Measurements from ENCODE around the gene DNMT3B. TPM values are rescaled to one million over a fixed set of nuclear protein-coding genes. Genes with fewer than 3 reads are reported as not detected.

DNMT3B gene
- total and polyA plus RNA-seq, 9 of the 15 experiments (the other 6 are each of a cell fraction or from before 2014, with no cell fraction given), result 9.3 to 74.8 (median 49.1) TPM

DNA sequence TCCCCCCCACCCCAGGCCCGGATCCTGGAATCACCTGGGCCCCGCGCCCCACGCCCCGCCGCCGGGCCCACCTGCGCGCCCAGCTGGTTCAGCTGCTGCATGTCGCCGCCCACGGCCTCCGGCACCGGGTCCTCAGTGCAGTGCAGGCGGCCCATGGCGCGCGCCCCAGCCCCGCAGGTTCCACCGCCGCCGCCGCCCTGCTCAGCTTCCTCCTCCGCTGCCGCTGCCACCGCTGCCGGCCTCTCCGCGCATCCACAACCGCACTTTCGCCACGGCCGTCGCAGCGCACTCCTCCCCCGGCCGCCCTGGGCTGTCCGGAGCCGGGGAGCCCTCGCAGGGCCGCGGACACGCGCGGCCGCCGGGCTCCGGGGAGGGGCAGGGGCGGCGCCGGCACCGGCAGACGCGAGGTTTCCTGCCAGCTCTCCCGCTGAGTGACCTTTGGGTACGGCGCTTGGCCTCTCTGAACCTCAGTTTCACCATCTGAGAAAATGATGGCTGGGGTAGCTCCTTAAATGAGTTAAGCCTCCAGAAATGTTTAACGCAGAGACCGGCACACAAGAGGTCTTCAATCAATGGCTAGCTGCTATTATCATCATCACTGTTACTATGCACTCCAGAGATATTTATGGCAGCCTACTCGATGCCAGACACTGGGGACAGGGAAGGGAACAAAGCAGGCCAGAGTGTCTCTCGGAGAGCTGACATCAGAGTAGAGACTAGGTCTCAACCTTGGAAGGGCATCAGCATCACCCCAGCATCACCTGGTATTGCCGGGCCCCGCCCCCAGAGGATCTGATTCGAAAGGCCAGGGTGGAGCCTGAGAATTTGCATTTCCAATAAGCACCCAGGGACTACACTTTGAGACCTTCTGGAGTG is 18.7 kb upstream of the DNMT3B start, which contains the start of gene COMMD7 (continued):
- peak; percentile 6 to 16; a peak in 1 of 4 replicates for TF ChIP-seq RAD21 (CRISPR knock-in tag; conservative IDR thresholded peaks at IDR 0.05 in 1 of 2, IDR thresholded peaks at IDR 0.05 in 1 of 2)
- TF ChIP-seq ATF7 (IDR thresholded peaks at IDR 0.05), result peak; percentile 56; the same call in 1 of the 2 replicates
- no peak for TF ChIP-seq ZNF146 (CRISPR knock-in tag; IDR thresholded peaks at IDR 0.05; ENCODE audit: unreplicated experiment)
- no peak for TF ChIP-seq PTTG1 (tag; IDR thresholded peaks at IDR 0.05; ENCODE audit: low read depth)
- no peak for TF ChIP-seq ETV1 (tag; conservative IDR thresholded peaks at IDR 0.05; ENCODE audit: low read depth)
- TF ChIP-seq ZNF57 (CRISPR knock-in tag; IDR thresholded peaks at IDR 0.05), result no peak
- TF ChIP-seq ZNF197 (CRISPR knock-in tag; IDR thresholded peaks at IDR 0.05; ENCODE audit: low read depth), result no peak
- no peak for TF ChIP-seq ADNP (tag; IDR thresholded peaks at IDR 0.05)
- TF ChIP-seq BRD4 (IDR thresholded peaks at IDR 0.05), result 0 out of 2 replicates have a peak, but pooled peaks have one; percentile 44
- TF ChIP-seq, protein P1, sequence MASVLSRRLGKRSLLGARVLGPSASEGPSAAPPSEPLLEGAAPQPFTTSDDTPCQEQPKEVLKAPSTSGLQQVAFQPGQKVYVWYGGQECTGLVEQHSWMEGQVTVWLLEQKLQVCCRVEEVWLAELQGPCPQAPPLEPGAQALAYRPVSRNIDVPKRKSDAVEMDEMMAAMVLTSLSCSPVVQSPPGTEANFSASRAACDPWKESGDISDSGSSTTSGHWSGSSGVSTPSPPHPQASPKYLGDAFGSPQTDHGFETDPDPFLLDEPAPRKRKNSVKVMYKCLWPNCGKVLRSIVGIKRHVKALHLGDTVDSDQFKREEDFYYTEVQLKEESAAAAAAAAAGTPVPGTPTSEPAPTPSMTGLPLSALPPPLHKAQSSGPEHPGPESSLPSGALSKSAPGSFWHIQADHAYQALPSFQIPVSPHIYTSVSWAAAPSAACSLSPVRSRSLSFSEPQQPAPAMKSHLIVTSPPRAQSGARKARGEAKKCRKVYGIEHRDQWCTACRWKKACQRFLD (CRISPR knock-in tag; IDR thresholded peaks at IDR 0.05), result peak; percentile 42; the same call in 1 of the 2 replicates
- no peak for TF ChIP-seq RFX7 (CRISPR knock-in tag; IDR thresholded peaks at IDR 0.05)
- TF ChIP-seq, protein P2, sequence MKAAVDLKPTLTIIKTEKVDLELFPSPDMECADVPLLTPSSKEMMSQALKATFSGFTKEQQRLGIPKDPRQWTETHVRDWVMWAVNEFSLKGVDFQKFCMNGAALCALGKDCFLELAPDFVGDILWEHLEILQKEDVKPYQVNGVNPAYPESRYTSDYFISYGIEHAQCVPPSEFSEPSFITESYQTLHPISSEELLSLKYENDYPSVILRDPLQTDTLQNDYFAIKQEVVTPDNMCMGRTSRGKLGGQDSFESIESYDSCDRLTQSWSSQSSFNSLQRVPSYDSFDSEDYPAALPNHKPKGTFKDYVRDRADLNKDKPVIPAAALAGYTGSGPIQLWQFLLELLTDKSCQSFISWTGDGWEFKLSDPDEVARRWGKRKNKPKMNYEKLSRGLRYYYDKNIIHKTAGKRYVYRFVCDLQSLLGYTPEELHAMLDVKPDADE (conservative IDR thresholded peaks at IDR 0.05; ENCODE audit: control insufficient read depth, low read depth, low read length), result peak; percentile 55; the same call in 1 of the 2 replicates
- no peak for TF ChIP-seq SMARCA5 (IDR thresholded peaks at IDR 0.05)
- TF ChIP-seq PYGO2 (tag; IDR thresholded peaks at IDR 0.05), result no peak
- TF ChIP-seq POLR2AphosphoS5 (IDR thresholded peaks at IDR 0.05; ENCODE audit: control insufficient read depth, insufficient read depth, low read depth, low read length), result peak; percentile 44; the same call in 1 of the 2 replicates
- TF ChIP-seq ERF (CRISPR knock-in tag; IDR thresholded peaks at IDR 0.05), result no peak
- TF ChIP-seq POLR2G (IDR thresholded peaks at IDR 0.05; ENCODE audit: low read depth, low read length), result peak; percentile 86
- no peak for TF ChIP-seq SREBF2 (CRISPR knock-in tag; IDR thresholded peaks at IDR 0.05)
- TF ChIP-seq, protein P3, sequence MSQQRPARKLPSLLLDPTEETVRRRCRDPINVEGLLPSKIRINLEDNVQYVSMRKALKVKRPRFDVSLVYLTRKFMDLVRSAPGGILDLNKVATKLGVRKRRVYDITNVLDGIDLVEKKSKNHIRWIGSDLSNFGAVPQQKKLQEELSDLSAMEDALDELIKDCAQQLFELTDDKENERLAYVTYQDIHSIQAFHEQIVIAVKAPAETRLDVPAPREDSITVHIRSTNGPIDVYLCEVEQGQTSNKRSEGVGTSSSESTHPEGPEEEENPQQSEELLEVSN (IDR thresholded peaks at IDR 0.05; ENCODE audit: borderline replicate concordance in 1 of 2, extremely low read depth in 1 of 2, insufficient read depth in 1 of 2, insufficient read length in 1 of 2, low read depth in 1 of 2, low read length in 1 of 2, poor library complexity in 1 of 2, severe bottlenecking in 1 of 2), result peak in 1 of 2 experiments; percentile 79
- TF ChIP-seq NUFIP1 (IDR thresholded peaks at IDR 0.05; ENCODE audit: partially characterized antibody), result no peak
- TF ChIP-seq BCOR (IDR thresholded peaks at IDR 0.05), result peak; percentile 77
- peak; percentile 45 for TF ChIP-seq GABPA (tag; conservative IDR thresholded peaks at IDR 0.05; ENCODE audit: low read depth)
- no peak for TF ChIP-seq HDGF (IDR thresholded peaks at IDR 0.05)
- peak; percentile 70; the same call in 1 of the 2 replicates for TF ChIP-seq SIN3B (IDR thresholded peaks at IDR 0.05; ENCODE audit: low read depth)
- TF ChIP-seq, protein P4, sequence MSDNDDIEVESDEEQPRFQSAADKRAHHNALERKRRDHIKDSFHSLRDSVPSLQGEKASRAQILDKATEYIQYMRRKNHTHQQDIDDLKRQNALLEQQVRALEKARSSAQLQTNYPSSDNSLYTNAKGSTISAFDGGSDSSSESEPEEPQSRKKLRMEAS (CRISPR knock-in tag; IDR thresholded peaks at IDR 0.05), result peak; percentile 43; the same call in 1 of the 2 replicates

Measured in K562 (cell line).